Peyer's patch (tissue), 4 donors: ENCODE results near the gene PCDHGC3. TPM values are rescaled to one million over a fixed set of nuclear protein-coding genes. Genes with fewer than 3 reads are reported as not detected.
A peak's percentile ranks its signal among the peaks of the same experiment; 100 is the strongest.

Experiments
- DNase-seq, 3 donors: peaks; one replicate each; pipeline ENCODE4 v3.0.0-alpha.2; 2017 to 2019
- H3K27ac ChIP-seq, 4 donors: fragments of 200-600 bp; sonication (generic); one replicate each; pipeline ENCODE4 v1.5.1; 2016 to 2019
- H3K27me3 ChIP-seq, 2 donors: fragments of 200-600 bp; sonication (generic); one replicate each; pipeline ENCODE4 v1.5.1; 2019
- H3K36me3 ChIP-seq, 3 donors: fragments of 200-600 bp; sonication (generic); one replicate each; pipeline ENCODE4 v1.5.1; 2016 to 2019
- H3K4me1 ChIP-seq, 4 donors: fragments of 200-600 bp; sonication (generic); one replicate each; pipeline ENCODE4 v1.5.1; 2016 to 2019
- H3K4me3 ChIP-seq, 4 donors: fragments of 200-600 bp; sonication (generic); 1 replicate in 3 of 4; 2 replicates in 1 of 4; pipeline ENCODE4 v1.5.1; 2016 to 2019; ENCODE audit warnings: mild to moderate bottlenecking in 1 of 4
- H3K9me3 ChIP-seq, 4 donors: fragments of 200-600 bp; sonication (generic); one replicate each; pipeline ENCODE4 v1.5.1; 2016 to 2019; ENCODE audit warnings: mild to moderate bottlenecking in 1 of 4
- POLR2A ChIP-seq, 2 donors: fragments of 450-650 bp; IDR thresholded peaks; one replicate each; pipeline ENCODE4 v1.5.1; 2017; ENCODE audit warnings: antibody characterized with exemption in 2 of 2, mild to moderate bottlenecking in 2 of 2, moderate library complexity in 2 of 2
- total RNA-seq, 4 donors: library from RNA; depleted of rRNA; stranded (reverse); fragments of >200 nt; gene quantifications; one replicate each; pipeline ENCODE4 v1.1.0, GENCODE V29; 2016
- TF ChIP-seq, protein P1 (sequence below), 6 experiments: fragments of 450-650 bp in 4 of 6; fragments of 200-600 bp in 2 of 6; sonication (generic) in 1 of 6; IDR thresholded peaks; one replicate each; pipeline ENCODE4 v1.5.1; 2017 to 2019; ENCODE audit warnings: antibody characterized with exemption in 6 of 6, mild to moderate bottlenecking in 3 of 6, moderate library complexity in 1 of 6

The PCDHGC3 gene
- total RNA-seq, 4 donors from 2014 or later: 10.2 to 29.7 (median 16.7) TPM

DNA sequence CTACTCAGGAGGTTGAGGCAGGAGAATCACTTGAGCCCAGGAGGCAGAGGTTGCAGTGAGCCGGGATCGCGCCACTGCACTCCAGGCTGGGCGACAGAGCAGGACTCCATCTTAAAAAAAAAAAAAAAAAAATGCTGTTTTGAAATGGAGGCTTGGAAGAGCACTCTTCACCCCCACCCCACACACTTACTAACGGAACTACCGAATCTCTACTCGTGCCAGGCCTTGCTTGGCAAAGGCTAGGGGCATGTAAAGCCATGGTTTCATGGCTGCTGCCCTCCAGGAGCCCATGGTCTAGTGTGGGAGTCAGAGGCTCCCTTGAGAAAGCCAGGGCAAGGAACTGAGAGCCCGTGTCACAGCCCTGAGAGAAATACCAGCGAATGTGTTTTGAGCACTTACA, 34.4 kb downstream of the PCDHGC3 start:
- Histone ChIP-seq H3K4me1 (peaks cover 0 to 31% (median 26%) of the 10 kb centered on the region in 4 donors), H3K4me3 (no peak overlapping the region), H3K9me3 (no peaks in the 10 kb centered on the region), H3K27me3 (no peaks in the 10 kb centered on the region), H3K36me3 (peaks cover 0 to 6% (median 0%) of the 10 kb centered on the region in 3 donors), H3K27ac (peak overlapping the region in 1 of 4 donors; percentile 3)
- DNase-seq: no peak
- TF ChIP-seq POLR2A (IDR thresholded peaks at IDR 0.05): no peak
- TF ChIP-seq, protein P1, sequence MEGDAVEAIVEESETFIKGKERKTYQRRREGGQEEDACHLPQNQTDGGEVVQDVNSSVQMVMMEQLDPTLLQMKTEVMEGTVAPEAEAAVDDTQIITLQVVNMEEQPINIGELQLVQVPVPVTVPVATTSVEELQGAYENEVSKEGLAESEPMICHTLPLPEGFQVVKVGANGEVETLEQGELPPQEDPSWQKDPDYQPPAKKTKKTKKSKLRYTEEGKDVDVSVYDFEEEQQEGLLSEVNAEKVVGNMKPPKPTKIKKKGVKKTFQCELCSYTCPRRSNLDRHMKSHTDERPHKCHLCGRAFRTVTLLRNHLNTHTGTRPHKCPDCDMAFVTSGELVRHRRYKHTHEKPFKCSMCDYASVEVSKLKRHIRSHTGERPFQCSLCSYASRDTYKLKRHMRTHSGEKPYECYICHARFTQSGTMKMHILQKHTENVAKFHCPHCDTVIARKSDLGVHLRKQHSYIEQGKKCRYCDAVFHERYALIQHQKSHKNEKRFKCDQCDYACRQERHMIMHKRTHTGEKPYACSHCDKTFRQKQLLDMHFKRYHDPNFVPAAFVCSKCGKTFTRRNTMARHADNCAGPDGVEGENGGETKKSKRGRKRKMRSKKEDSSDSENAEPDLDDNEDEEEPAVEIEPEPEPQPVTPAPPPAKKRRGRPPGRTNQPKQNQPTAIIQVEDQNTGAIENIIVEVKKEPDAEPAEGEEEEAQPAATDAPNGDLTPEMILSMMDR (IDR thresholded peaks at IDR 0.05): no peak

DNA sequence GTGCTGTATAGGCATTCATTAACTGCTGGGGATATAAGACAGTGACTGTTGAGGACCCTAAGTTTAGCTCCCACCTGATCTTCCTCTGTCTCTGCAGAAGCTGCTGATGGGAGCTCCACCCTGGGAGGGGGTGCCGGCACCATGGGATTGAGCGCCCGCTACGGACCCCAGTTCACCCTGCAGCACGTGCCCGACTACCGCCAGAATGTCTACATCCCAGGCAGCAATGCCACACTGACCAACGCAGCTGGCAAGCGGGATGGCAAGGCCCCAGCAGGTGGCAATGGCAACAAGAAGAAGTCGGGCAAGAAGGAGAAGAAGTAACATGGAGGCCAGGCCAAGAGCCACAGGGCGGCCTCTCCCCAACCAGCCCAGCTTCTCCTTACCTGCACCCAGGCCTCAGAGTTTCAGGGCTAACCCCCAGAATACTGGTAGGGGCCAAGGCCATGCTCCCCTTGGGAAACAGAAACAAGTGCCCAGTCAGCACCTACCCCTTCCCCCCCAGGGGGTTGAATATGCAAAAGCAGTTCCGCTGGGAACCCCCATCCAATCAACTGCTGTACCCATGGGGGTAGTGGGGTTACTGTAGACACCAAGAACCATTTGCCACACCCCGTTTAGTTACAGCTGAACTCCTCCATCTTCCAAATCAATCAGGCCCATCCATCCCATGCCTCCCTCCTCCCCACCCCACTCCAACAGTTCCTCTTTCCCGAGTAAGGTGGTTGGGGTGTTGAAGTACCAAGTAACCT, 35.3 kb downstream of the PCDHGC3 start:
- Histone ChIP-seq H3K27me3 (no peaks in the 10 kb centered on the region), H3K36me3 (peaks cover 0 to 14% (median 0%) of the 10 kb centered on the region in 3 donors), H3K4me1 (peaks cover 0 to 31% (median 26%) of the 10 kb centered on the region in 4 donors), H3K9me3 (no peaks in the 10 kb centered on the region), H3K27ac (peak overlapping the region in 1 of 4 donors; percentile 75), H3K4me3 (no peak overlapping the region)
- no peak for TF ChIP-seq POLR2A (IDR thresholded peaks at IDR 0.05)
- TF ChIP-seq, protein P1 (IDR thresholded peaks at IDR 0.05): no peak
- DNase-seq: peak in 2 of 3 donors; percentile 57 to 58

DNA sequence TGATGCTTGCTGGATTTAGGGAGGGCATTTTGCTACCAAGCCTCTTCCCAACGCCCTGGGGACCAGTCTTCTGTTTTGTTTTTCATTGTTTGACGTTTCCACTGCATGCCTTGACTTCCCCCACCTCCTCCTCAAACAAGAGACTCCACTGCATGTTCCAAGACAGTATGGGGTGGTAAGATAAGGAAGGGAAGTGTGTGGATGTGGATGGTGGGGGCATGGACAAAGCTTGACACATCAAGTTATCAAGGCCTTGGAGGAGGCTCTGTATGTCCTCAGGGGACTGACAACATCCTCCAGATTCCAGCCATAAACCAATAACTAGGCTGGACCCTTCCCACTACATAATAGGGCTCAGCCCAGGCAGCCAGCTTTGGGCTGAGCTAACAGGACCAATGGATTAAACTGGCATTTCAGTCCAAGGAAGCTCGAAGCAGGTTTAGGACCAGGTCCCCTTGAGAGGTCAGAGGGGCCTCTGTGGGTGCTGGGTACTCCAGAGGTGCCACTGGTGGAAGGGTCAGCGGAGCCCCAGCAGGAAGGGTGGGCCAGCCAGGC, 36.1 kb downstream of the PCDHGC3 start:
- Histone ChIP-seq H3K9me3 (no peaks in the 10 kb centered on the region), H3K4me1 (peaks cover 0 to 31% (median 25%) of the 10 kb centered on the region in 4 donors), H3K4me3 (no peak overlapping the region), H3K27ac (peak overlapping the region; percentile 2 to 86 (median 61)), H3K36me3 (peaks cover 0 to 22% (median 0%) of the 10 kb centered on the region in 3 donors), H3K27me3 (no peaks in the 10 kb centered on the region)
- TF ChIP-seq POLR2A (IDR thresholded peaks at IDR 0.05): no peak
- TF ChIP-seq, protein P1 (IDR thresholded peaks at IDR 0.05): no peak
- no peak for DNase-seq

DNA sequence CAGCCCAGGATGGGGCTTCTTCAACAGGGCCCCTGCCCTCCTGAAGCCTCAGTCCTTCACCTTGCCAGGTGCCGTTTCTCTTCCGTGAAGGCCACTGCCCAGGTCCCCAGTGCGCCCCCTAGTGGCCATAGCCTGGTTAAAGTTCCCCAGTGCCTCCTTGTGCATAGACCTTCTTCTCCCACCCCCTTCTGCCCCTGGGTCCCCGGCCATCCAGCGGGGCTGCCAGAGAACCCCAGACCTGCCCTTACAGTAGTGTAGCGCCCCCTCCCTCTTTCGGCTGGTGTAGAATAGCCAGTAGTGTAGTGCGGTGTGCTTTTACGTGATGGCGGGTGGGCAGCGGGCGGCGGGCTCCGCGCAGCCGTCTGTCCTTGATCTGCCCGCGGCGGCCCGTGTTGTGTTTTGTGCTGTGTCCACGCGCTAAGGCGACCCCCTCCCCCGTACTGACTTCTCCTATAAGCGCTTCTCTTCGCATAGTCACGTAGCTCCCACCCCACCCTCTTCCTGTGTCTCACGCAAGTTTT, 36.7 kb downstream of the PCDHGC3 start:
- peaks cover 0 to 27% (median 0%) of the 10 kb centered on the region in 3 donors for H3K36me3 ChIP-seq
- H3K4me1 ChIP-seq: peaks cover 0 to 29% (median 21%) of the 10 kb centered on the region in 4 donors
- H3K27me3 ChIP-seq: no peaks in the 10 kb centered on the region
- DNase-seq: peak; percentile 84 to 95 (median 87)
- H3K27ac ChIP-seq: peak overlapping the region; percentile 2 to 86 (median 61)
- peak overlapping the region; percentile 43 to 58 (median 48) for H3K4me3 ChIP-seq
- TF ChIP-seq POLR2A (IDR thresholded peaks at IDR 0.05): no peak
- TF ChIP-seq, protein P1 (IDR thresholded peaks at IDR 0.05): peak; percentile 42 to 89 (median 67)
- no peaks in the 10 kb centered on the region for H3K9me3 ChIP-seq

DNA sequence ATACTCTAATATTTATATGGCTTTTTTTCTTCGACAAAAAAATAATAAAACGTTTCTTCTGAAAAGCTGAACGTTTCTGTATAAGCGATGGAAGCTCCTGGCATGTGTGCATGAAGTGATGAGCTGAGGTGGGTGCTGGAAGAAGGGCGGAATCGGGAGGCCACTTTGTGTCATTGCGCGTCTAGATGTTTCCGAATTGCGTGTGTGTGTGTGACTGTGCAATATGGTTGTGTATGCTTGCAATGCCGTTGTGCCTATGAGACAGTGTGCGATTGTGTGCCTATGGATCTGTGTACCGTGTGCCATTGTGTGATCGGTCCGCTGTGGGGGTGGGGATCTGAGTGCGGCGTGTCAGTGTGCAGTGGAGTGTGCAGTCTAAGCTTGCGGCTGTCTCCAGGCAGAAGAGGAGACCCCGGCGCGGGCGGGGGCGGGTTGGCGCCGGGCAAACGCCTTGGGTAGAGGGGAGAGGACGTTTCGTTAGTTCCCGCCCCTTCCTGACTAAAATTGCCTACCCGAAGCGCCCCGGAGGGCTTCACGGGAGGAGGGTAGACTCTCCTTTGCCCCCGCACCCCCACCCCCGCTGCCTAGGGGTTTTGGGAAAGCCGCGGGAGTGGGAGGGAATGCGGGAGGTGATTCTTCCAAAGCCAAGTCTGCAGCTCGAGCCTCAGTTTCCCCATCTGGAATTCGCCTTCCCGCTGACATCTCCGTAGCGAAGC, 37.3 kb downstream of the PCDHGC3 start:
- Histone ChIP-seq H3K4me3 (peak overlapping the region; percentile 43 to 58 (median 48)), H3K9me3 (no peaks in the 10 kb centered on the region), H3K27ac (peak overlapping the region; percentile 47 to 86 (median 76)), H3K36me3 (peaks cover 0 to 33% (median 0%) of the 10 kb centered on the region in 3 donors), H3K4me1 (peaks cover 0 to 23% (median 18%) of the 10 kb centered on the region in 4 donors), H3K27me3 (no peaks in the 10 kb centered on the region)
- TF ChIP-seq, protein P1 (IDR thresholded peaks at IDR 0.05): no peak
- TF ChIP-seq POLR2A (IDR thresholded peaks at IDR 0.05): no peak
- peak in 2 of 3 donors; percentile 57 for DNase-seq
